Effector memory CD4-positive, alpha-beta T cell (primary cell): ENCODE data around the gene MYRF.

ENCODE experiments used
- DNase-seq, 3 donors: peaks; one replicate each; pipeline ENCODE4 v3.0.0-alpha.2; 2020
- H3K27ac ChIP-seq: 2 replicates; pipeline ENCODE4 v1.7.0; 2013; ENCODE audit warnings: mild to moderate bottlenecking, low read length, moderate library complexity; ENCODE audit not compliant: insufficient read depth, poor library complexity, severe bottlenecking
- H3K27me3 ChIP-seq: replicated peaks from 2 replicates; pipeline ENCODE4 v1.7.0; 2013; ENCODE audit warnings: mild to moderate bottlenecking, low read length; ENCODE audit not compliant: insufficient read depth, control insufficient read depth, poor library complexity, severe bottlenecking
- H3K36me3 ChIP-seq: 2 replicates; pipeline ENCODE4 v1.7.0; 2013; ENCODE audit warnings: mild to moderate bottlenecking, low read length, moderate library complexity; ENCODE audit not compliant: control insufficient read depth, insufficient read depth
- H3K4me1 ChIP-seq: 2 replicates; pipeline ENCODE4 v1.7.0; 2013; ENCODE audit warnings: low read length, mild to moderate bottlenecking; ENCODE audit not compliant: control insufficient read depth, insufficient read depth, poor library complexity, severe bottlenecking
- H3K4me3 ChIP-seq: 2 replicates; pipeline ENCODE4 v1.7.0; 2013; ENCODE audit warnings: low read length, low read depth, mild to moderate bottlenecking; ENCODE audit not compliant: insufficient read depth, poor library complexity, severe bottlenecking
- H3K9me3 ChIP-seq: 2 replicates; pipeline ENCODE4 v1.7.0; 2013; ENCODE audit warnings: mild to moderate bottlenecking, low read length, moderate library complexity; ENCODE audit not compliant: control insufficient read depth

Gene MYRF

GRCh38 chr11:61746442-61747191, 5.8 kb upstream of the MYRF start:
- Histone ChIP-seq H3K4me1 (no peaks in the 10 kb centered on the region), H3K4me3 (no peak overlapping the region), H3K27ac (no peak overlapping the region), H3K27me3 (peaks cover 8% of the 10 kb centered on the region), H3K36me3 (no peaks in the 10 kb centered on the region), H3K9me3 (no peaks in the 10 kb centered on the region)
- DNase-seq: no peak

- Histone ChIP-seq H3K4me1 (no peaks in the 10 kb centered on the region), H3K4me3 (no peak overlapping the region), H3K36me3 (no peaks in the 10 kb centered on the region), H3K27me3 (peaks cover 8% of the 10 kb centered on the region), H3K9me3 (no peaks in the 10 kb centered on the region), H3K27ac (no peak overlapping the region)
- peak in 1 of 3 donors; percentile 5 for DNase-seq
Observed at GRCh38 chr11:61747192-61747966, 5.1 kb upstream of the MYRF start.

- Histone ChIP-seq H3K27me3 (peaks cover 11% of the 10 kb centered on the region), H3K9me3 (no peaks in the 10 kb centered on the region)
- no peak for DNase-seq
Observed at GRCh38 chr11:61747967-61748285, 4.5 kb upstream of the MYRF start.

GRCh38 chr11:61749591-61750217, 2.7 kb upstream of the MYRF start:
- no peak overlapping the region for H3K27ac ChIP-seq
- peaks cover 13% of the 10 kb centered on the region for H3K27me3 ChIP-seq
- no peaks in the 10 kb centered on the region for H3K9me3 ChIP-seq
- no peaks in the 10 kb centered on the region for H3K4me1 ChIP-seq
- no peak overlapping the region for H3K4me3 ChIP-seq
- no peak for DNase-seq
- no peaks in the 10 kb centered on the region for H3K36me3 ChIP-seq

More at GRCh38 chr11:61747967-61748285, 4.5 kb upstream of the MYRF start:
- Histone ChIP-seq H3K36me3 (no peaks in the 10 kb centered on the region), H3K4me3 (no peak overlapping the region), H3K27ac (no peak overlapping the region), H3K4me1 (no peaks in the 10 kb centered on the region)

GRCh38 chr11:61750631-61751273, 1.7 kb upstream of the MYRF start:
- H3K36me3 ChIP-seq: no peaks in the 10 kb centered on the region
- H3K27me3 ChIP-seq: peaks cover 13% of the 10 kb centered on the region
- H3K4me1 ChIP-seq: no peaks in the 10 kb centered on the region
- H3K27ac ChIP-seq: no peak overlapping the region
- no peaks in the 10 kb centered on the region for H3K9me3 ChIP-seq
- no peak for DNase-seq
- H3K4me3 ChIP-seq: no peak overlapping the region

GRCh38 chr11:61751384-61751783, 1.1 kb upstream of the MYRF start:
- H3K4me1 ChIP-seq: peaks cover 4% of the 10 kb centered on the region

GRCh38 chr11:61752925-61753521, 587 bp downstream of the MYRF start:
- no peak overlapping the region for H3K27ac ChIP-seq
- H3K4me3 ChIP-seq: peak overlapping the region; percentile 35
- H3K9me3 ChIP-seq: no peaks in the 10 kb centered on the region

More at GRCh38 chr11:61751384-61751783, 1.1 kb upstream of the MYRF start:
- Histone ChIP-seq H3K4me3 (no peak overlapping the region), H3K27me3 (peaks cover 13% of the 10 kb centered on the region), H3K36me3 (no peaks in the 10 kb centered on the region), H3K27ac (no peak overlapping the region), H3K9me3 (no peaks in the 10 kb centered on the region)
- no peak for DNase-seq

GRCh38 chr11:61753672-61754071, 1.2 kb downstream of the MYRF start:
- Histone ChIP-seq H3K27me3 (peaks cover 7% of the 10 kb centered on the region), H3K36me3 (no peaks in the 10 kb centered on the region), H3K9me3 (no peaks in the 10 kb centered on the region), H3K4me1 (peaks cover 4% of the 10 kb centered on the region), H3K27ac (no peak overlapping the region), H3K4me3 (no peak overlapping the region)
- DNase-seq: no peak

More at GRCh38 chr11:61752925-61753521, 587 bp downstream of the MYRF start:
- H3K4me1 ChIP-seq: peaks cover 4% of the 10 kb centered on the region
- no peaks in the 10 kb centered on the region for H3K36me3 ChIP-seq
- no peak for DNase-seq
- H3K27me3 ChIP-seq: peaks cover 13% of the 10 kb centered on the region

- no peak overlapping the region for H3K4me3 ChIP-seq
- H3K4me1 ChIP-seq: peaks cover 4% of the 10 kb centered on the region
- H3K27me3 ChIP-seq: peaks cover 4% of the 10 kb centered on the region
- DNase-seq: no peak
- H3K9me3 ChIP-seq: no peaks in the 10 kb centered on the region
- H3K27ac ChIP-seq: no peak overlapping the region
- H3K36me3 ChIP-seq: no peaks in the 10 kb centered on the region
Observed at GRCh38 chr11:61754534-61755482, 2.4 kb downstream of the MYRF start.
